NCI-H345 (cell line): ENCODE measurements around the gene ZCWPW1.
"Not testable (repeated sequence)": the region's sequence is repeated elsewhere in the genome, so short reads cannot be mapped to it uniquely, and the experiment has no call there.

Experiments used
- DNase-seq: peaks from one replicate; lab custom pipeline; 2025; lab: John Stamatoyannopoulos, UW

The ZCWPW1 gene

GRCh38 chr7:100400041-100400440 lies 28.5 kb downstream of the ZCWPW1 start:
- no peak for DNase-seq

DNA sequence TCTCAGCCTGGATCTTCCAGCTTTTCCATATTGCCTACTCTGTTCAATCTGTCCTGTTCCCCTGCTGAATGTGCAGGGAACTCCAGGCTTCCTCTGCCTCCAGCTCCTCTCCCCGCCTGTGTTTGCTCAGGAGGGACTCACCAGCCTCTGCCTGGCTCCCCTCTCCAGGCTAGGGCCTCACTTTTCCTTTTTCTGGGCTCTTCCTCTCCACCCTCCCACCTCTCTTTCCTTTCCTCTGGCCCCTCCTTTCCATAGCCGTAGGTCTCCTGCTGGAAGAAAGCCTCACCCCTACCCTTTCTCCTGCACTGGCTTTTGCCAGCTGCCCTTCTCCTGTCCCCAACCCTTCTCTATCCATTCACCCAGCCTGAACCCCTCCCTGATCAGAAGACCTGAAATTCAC lies 30.3 kb downstream of the ZCWPW1 start:
- no peak for DNase-seq

GRCh38 chr7:100397315-100398081 lies 31.0 kb downstream of the ZCWPW1 start:
- DNase-seq, result no peak

- DNase-seq, result no peak
Measured at GRCh38 chr7:100396421-100396982, 32.0 kb downstream of the ZCWPW1 start.

- DNase-seq, result no peak
Measured at GRCh38 chr7:100394077-100394476, 34.4 kb downstream of the ZCWPW1 start.

- DNase-seq, result no peak
Measured at GRCh38 chr7:100393233-100393905, 35.1 kb downstream of the ZCWPW1 start.

DNA sequence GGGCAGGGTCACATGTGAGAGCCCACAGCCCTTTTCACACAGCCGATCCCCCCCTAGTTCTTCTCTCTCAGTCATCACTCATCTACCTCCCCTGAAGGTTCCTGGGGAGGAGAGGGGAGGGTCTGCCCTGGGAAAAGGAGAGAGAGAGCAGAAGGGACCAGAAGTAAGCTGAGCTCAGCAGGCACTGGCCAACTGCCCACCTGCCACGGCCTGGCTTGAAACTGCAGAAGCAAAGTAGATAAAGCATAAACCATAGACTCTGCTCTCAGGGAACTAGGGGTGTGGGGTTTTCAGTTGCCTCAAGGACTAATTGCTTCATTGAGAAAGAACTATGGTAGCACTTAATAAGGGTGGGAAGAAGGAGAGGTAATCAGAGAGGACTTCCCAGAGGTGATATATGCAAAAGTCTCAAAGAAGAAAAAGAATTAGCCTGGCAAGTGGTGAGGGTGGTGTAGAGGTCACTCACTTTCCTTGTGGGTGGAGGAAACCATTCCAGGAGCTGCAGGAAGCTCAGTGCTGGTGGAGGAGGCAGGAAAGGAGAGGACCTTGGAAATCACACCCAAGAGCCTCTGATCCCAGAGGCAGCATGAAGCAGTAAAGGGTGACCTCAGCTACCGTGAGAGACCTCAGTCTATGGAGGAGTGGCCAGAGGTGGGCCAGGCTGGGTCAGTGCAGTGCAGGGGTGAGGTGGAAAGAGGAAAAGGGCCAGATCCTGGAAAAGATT lies 38.1 kb downstream of the ZCWPW1 start:
- DNase-seq, result no peak

GRCh38 chr7:100389437-100390088 lies 38.9 kb downstream of the ZCWPW1 start:
- DNase-seq, result no peak

- DNase-seq, result no peak
Measured at GRCh38 chr7:100387695-100388094, 40.8 kb downstream of the ZCWPW1 start.

DNA sequence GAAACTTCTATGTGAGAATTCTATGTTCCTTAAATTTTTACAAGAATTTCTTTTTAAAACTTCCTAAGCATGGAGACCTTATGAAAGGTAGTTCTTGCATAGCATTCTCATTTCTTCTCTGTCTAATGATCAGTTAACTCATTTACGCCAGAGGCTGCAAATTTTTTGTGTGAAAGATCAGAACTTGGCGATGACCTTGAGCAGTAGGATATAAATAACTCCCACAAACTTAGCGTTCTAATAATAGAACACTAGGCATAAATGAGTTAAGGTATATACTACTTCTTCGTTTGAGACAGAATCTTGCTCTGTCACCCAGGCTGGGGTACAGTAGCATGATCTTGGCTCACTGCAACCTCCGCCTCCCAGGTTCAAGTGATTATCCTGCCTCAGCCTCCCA lies 41.6 kb downstream of the ZCWPW1 start:
- DNase-seq, result no peak

DNA sequence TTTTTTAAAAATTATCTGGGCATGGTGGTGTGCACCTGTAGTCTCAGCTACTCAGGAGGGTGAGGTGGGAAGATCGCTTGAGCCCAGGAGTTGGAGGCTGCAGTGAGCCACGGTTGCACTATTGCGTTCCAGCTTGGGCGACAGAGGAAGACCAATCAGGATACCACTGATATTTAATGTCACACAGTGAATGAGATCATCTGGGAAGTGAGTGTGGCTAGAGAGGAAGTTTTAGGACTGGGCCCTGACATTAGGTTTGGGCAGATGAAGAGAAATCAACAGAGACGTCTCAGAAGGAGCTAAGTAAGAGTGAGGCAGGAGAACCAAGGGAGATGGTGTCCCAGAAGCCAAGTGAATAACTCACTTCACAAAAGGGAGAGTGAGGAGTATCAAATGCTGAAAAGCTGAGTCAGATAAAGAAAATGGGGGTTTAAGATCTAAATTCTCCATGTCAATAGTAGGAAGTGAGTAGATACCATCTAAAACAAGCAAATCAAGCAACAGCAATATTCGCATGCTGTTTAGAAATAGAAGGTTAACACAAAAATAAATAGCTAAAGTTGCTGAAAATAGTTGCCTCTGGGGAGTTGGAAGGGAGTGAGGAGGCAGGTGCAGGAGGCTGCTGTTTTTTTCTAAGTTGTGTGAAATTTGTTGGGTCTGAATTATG lies 43.7 kb downstream of the ZCWPW1 start:
- DNase-seq, result no peak

GRCh38 chr7:100382234-100382853 lies 46.2 kb downstream of the ZCWPW1 start:
- not testable (repeated sequence) for DNase-seq

DNA sequence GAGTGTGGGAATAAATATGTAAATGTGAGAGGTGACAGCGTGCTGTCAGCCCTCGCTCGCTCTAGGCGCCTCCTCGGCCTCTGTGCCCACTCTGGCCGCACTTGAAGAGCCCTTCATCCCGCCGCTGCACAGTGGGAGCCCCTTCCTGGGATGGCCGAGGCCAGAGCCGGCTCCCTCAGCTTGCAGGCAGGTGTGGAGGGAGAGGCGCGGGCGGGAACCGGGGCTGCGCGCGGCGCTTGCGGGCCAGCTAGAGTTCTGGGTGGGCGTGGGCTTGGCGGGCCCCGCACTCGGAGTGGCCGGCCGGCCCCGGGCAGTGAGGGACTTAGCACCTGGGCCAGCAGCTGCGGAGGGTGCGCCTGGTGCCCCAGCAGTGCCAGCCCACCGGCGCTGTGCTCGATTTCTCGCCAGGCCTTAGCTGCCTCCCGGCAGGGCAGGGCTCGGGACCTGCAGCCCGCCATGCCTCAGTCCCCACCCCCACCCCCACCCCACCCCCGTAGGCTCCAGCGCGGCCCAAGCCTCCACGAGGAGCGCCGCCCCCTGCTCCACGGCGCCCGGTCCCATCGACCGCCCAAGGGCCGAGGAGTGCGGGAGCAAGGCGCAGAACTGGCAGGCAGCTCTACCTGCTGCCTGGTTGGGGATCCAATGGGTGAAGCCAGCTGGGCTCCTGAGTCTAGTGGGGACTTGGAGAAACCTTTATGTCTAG lies 46.8 kb downstream of the ZCWPW1 start:
- not testable (repeated sequence) for DNase-seq

GRCh38 chr7:100380196-100380595 lies 48.3 kb downstream of the ZCWPW1 start:
- DNase-seq, result no peak

DNA sequence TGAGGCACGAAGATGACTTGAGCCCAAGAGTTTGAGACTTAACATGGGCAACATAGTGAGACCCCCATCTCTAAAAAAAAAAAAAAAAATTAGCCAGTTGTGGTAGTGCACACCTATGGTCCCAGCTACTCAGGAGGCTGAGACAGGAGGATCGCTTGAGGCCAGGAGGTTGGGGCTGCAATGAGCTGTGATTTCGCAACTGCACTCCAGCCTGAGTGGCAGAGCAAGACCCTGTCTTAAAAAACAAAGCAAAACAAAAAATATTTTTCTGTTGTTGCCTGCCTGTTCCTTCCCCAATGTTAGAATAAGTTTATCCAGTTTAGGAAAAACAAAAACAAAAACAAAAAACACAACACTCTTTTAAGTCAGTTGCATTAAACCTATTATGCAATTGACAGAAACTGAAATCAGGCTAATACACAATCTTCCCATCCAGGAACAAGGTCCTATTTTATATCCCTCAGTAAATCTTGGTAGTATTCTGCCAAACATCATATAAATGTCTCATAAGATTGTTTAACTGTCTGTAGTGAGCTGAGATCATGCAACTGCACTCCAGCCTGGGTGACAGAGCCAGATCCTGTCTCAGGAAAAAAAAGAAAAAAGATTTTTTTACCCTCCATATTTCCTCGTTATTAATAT lies 50.3 kb downstream of the ZCWPW1 start:
- DNase-seq, result no peak

GRCh38 chr7:100376066-100376465 lies 52.4 kb downstream of the ZCWPW1 start:
- no peak for DNase-seq

- no peak for DNase-seq
Measured at GRCh38 chr7:100374601-100375000, 53.9 kb downstream of the ZCWPW1 start.

DNA sequence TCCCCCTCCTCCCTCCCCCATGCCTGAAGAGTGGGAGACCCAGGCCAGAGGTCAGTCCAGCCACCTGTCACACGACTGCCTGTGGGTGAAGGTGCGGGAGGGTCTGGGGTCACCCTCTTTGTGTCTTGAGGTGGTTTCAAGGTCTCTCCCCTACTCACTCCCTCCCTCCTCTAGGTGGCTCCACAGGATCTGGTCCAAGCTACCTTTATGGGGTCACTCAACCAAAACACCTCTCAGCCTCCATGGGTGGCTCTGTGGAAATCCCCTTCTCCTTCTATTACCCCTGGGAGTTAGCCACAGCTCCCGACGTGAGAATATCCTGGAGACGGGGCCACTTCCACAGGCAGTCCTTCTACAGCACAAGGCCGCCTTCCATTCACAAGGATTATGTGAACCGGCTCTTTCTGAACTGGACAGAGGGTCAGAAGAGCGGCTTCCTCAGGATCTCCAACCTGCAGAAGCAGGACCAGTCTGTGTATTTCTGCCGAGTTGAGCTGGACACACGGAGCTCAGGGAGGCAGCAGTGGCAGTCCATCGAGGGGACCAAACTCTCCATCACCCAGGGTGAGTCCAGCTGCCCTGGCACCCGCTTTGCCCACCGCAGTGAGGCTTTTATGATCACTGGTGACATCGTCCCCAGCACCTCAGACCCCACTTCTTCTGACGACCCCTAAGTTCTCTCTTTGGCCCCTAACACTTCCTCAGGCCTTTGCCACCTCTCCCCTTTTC lies 54.5 kb downstream of the ZCWPW1 start:
- DNase-seq, result not testable (repeated sequence)

- no peak for DNase-seq
Measured at GRCh38 chr7:100373261-100373831, 55.2 kb downstream of the ZCWPW1 start, which contains the start of gene PILRA. Gene PILRA, plus strand, starts transcription at chr7:100373487. Its CDS starts 170 bp downstream, at chr7:100373657.
